Esophagus muscularis mucosa (tissue), 4 donors: ENCODE measurements around the gene TBX5. TPM values are rescaled to one million over a fixed set of nuclear protein-coding genes. Genes with fewer than 3 reads are reported as not detected.
"Not testable (repeated sequence)": the region's sequence is repeated elsewhere in the genome, so short reads cannot be mapped to it uniquely, and the experiment has no call there.

ENCODE experiments used
- DNase-seq: peaks from one replicate; pipeline ENCODE4 v3.0.0-alpha.2; 2017; ENCODE audit errors: extremely low spot score
- H3K27ac ChIP-seq, 4 donors: fragments of 200-600 bp; sonication (generic); replicated peaks in 1 of 4; 1 replicate in 3 of 4; 2 replicates in 1 of 4; pipeline ENCODE4 v1.5.1; 2016 to 2019; ENCODE audit warnings: mild to moderate bottlenecking in 1 of 4
- H3K27me3 ChIP-seq, 4 donors: fragments of 200-600 bp; sonication (generic); one replicate each; pipeline versions ENCODE4 v1.5.1 to v1.6.0; 2016 to 2019
- H3K36me3 ChIP-seq, 4 donors: fragments of 200-600 bp; sonication (generic); one replicate each; pipeline ENCODE4 v1.5.1; 2016 to 2019
- H3K4me1 ChIP-seq, 4 donors: fragments of 200-600 bp; sonication (generic); one replicate each; pipeline ENCODE4 v1.5.1; 2016 to 2019
- H3K4me3 ChIP-seq, 4 donors: fragments of 200-600 bp; sonication (generic); 1 replicate in 2 of 4; 2 replicates in 2 of 4; pipeline ENCODE4 v1.5.1; 2016 to 2019; ENCODE audit warnings: mild to moderate bottlenecking in 4 of 4, moderate library complexity in 1 of 4
- H3K9me3 ChIP-seq, 4 donors: fragments of 200-600 bp; sonication (generic); 1 replicate in 3 of 4; 2 replicates in 1 of 4; pipeline ENCODE4 v1.5.1; 2016 to 2019
- EP300 ChIP-seq: sonication (generic); formaldehyde crosslinking; IDR thresholded peaks from one replicate; pipeline ENCODE4 v1.6.1; 2017; ENCODE audit warnings: antibody characterized with exemption
- POLR2A ChIP-seq: fragments of 450-650 bp; IDR thresholded peaks from one replicate; pipeline ENCODE4 v1.6.1; 2017; ENCODE audit warnings: antibody characterized with exemption, moderate library complexity, mild to moderate bottlenecking, low read depth
- POLR2AphosphoS5 ChIP-seq, 2 donors: sonication (generic); formaldehyde crosslinking; IDR thresholded peaks; one replicate each; pipeline ENCODE4 v1.6.1; 2017; ENCODE audit warnings: antibody characterized with exemption in 2 of 2
- WGBS: methylation state at CpG from one replicate; pipeline ENCODE4 v1.1.5; 2018; 5-methylcytosine and 5-hydroxymethylcytosine counted together
- intact Hi-C: fragments of 100-400 bp; cut with DNase I; formaldehyde crosslinking; loops from one replicate; pipeline ENCODE4 v1.15.1; 2023
- total RNA-seq, 4 donors: library from RNA; depleted of rRNA; stranded (reverse); fragments of >200 nt; gene quantifications; one replicate each; pipeline versions ENCODE4 v1.1.0 to v1.2.1, GENCODE V29; 2016
- TF ChIP-seq, protein P1 (sequence below), 3 experiments: fragments of 200-600 bp in 2 of 3; fragments of 450-650 bp in 1 of 3; sonication (generic) in 2 of 3; IDR thresholded peaks; one replicate each; pipeline ENCODE4 v1.5.1; 2017 to 2019; ENCODE audit warnings: antibody characterized with exemption in 3 of 3, mild to moderate bottlenecking in 2 of 3, moderate library complexity in 1 of 3

TBX5 gene
- total RNA-seq, 4 donors from 2014 or later = 20.4 to 34.5 (median 26.2) TPM

DNA sequence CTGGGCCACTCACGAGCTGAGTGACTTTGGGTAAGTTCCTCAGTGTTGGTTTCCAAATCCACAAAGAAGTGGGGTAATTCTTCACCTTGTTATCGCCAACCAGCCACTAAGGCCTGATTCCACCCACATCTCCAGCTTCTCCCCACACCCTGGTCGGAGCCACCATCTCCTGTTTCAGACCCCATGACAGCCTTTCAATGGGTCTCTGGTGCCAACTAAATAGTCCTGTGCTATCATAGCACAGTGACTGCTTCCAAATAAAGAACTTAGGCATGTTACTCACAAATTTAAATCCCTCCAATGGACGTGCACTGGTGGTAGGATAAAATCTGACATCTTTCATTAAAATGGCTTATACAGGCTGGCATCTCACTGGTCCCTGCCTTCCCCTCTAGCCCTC, 44.0 kb downstream of the TBX5 start:
- intact Hi-C loops = no loop called here
- H3K9me3 ChIP-seq = peaks cover 0 to 3% (median 0%) of the 10 kb centered on the region in 4 donors
- no peak for TF ChIP-seq POLR2AphosphoS5 (IDR thresholded peaks at IDR 0.05)
- TF ChIP-seq, protein P1, sequence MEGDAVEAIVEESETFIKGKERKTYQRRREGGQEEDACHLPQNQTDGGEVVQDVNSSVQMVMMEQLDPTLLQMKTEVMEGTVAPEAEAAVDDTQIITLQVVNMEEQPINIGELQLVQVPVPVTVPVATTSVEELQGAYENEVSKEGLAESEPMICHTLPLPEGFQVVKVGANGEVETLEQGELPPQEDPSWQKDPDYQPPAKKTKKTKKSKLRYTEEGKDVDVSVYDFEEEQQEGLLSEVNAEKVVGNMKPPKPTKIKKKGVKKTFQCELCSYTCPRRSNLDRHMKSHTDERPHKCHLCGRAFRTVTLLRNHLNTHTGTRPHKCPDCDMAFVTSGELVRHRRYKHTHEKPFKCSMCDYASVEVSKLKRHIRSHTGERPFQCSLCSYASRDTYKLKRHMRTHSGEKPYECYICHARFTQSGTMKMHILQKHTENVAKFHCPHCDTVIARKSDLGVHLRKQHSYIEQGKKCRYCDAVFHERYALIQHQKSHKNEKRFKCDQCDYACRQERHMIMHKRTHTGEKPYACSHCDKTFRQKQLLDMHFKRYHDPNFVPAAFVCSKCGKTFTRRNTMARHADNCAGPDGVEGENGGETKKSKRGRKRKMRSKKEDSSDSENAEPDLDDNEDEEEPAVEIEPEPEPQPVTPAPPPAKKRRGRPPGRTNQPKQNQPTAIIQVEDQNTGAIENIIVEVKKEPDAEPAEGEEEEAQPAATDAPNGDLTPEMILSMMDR (IDR thresholded peaks at IDR 0.05) = no peak
- TF ChIP-seq POLR2A = no peak
- no peak for TF ChIP-seq EP300
- DNase-seq = no peak
- WGBS = 63% methylated on average over 4 of the region's 4 CpGs
- H3K27me3 ChIP-seq = no peaks in the 10 kb centered on the region
- H3K36me3 ChIP-seq = peaks cover 10 to 86% (median 46%) of the 10 kb centered on the region in 4 donors
- no peak overlapping the region for H3K4me3 ChIP-seq
- H3K27ac ChIP-seq = no peak overlapping the region
- H3K4me1 ChIP-seq = peaks cover 0 to 7% (median 0%) of the 10 kb centered on the region in 4 donors

DNA sequence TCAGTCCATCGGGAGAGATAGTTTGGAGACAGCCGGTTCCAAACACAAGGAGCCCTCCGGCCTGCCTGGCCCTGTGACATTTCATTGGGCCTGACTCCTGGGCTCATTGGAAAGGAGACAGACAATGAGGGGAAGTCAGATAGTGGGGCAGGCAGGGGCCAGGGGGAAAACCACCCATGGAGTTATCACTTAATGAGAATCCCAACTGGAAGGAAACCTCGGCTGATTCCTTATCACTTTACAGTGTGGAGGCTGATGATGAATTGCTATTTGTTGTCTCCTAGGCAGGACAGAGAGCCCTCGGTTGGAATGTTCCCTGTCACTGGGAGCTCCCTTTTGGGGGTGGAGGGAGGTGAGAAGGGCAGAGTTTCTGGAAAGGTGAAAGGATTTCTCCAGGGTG, 44.4 kb downstream of the TBX5 start:
- Histone ChIP-seq H3K27ac (no peak overlapping the region), H3K36me3 (peaks cover 9 to 82% (median 42%) of the 10 kb centered on the region in 4 donors), H3K27me3 (no peaks in the 10 kb centered on the region), H3K4me1 (peaks cover 0 to 7% (median 0%) of the 10 kb centered on the region in 4 donors), H3K4me3 (no peak overlapping the region), H3K9me3 (peaks cover 0 to 3% (median 0%) of the 10 kb centered on the region in 4 donors)
- intact Hi-C loops = no loop called here
- no peak for DNase-seq
- TF ChIP-seq EP300 (no peak), POLR2A (no peak)
- TF ChIP-seq, protein P1 (IDR thresholded peaks at IDR 0.05) = no peak
- WGBS = 32% methylated on average over 5 of the region's 5 CpGs

DNA sequence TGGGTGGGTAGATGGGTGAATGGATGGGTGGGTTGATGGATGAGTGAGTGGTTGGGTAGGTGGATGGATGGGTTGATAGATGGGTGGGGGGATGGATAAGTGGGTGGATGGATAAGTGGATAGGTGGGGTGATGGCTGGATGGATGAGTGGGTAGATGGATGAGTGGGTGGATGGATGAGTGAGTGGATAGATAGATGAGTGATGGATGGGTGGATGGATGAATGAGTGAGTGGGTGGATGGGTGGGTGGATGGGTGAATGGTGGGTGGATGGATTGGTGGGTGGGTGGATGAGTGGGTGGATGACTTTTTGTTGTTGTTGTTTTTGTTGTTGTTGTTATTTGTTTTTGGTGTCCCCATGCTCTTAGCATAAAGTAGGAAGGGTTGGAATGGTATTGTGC, 45.5 kb downstream of the TBX5 start:
- intact Hi-C loops = no loop called here
- no peak for DNase-seq
- H3K27ac ChIP-seq = no peak overlapping the region
- H3K4me1 ChIP-seq = peaks cover 0 to 12% (median 0%) of the 10 kb centered on the region in 4 donors
- H3K9me3 ChIP-seq = no peaks in the 10 kb centered on the region
- H3K27me3 ChIP-seq = no peaks in the 10 kb centered on the region
- TF ChIP-seq POLR2A (no peak), POLR2AphosphoS5 (IDR thresholded peaks at IDR 0.05) (no peak), EP300 (no peak)
- TF ChIP-seq, protein P1 (IDR thresholded peaks at IDR 0.05) = no peak
- no peak overlapping the region for H3K4me3 ChIP-seq
- peaks cover 3 to 76% (median 39%) of the 10 kb centered on the region in 4 donors for H3K36me3 ChIP-seq

DNA sequence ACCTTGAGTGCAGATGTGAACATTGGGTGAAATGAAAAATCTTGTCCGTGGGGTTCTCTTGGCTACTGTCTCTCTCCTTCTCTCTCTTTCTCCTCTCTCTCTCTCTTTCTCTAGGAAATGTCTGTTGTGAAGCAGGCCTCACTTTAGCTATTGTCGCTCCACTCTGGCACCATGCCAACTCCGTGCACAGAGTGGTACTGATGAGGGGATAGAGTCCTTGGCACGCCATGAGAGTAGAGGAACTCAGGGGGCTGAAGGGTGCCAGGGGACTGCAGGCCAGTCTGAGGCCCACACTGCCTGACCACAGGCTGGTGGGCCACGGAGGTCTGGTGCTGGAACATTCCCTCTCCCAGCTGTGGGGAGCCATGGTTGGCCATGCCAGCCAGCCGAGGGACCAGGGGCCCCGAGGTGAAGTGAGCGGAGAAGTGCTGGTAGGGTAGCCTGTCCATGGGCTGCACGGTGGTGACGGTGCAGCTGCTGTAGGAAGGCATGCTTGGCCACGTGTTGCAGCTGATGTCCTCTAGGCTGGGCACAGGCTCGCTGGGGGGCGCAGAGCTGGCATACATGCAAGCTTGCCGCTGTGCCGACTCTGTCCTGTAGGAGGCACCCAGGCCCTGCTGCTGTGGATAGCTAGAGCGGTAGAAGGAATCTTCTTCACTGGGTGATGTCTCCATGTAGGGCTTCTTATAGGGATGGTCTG, 50.4 kb downstream of the TBX5 start:
- Histone ChIP-seq H3K4me1 (peaks cover 0 to 7% (median 0%) of the 10 kb centered on the region in 4 donors), H3K36me3 (peaks cover 8 to 41% (median 27%) of the 10 kb centered on the region in 4 donors), H3K27ac (no peak overlapping the region), H3K4me3 (no peak overlapping the region), H3K27me3 (no peaks in the 10 kb centered on the region), H3K9me3 (no peaks in the 10 kb centered on the region)
- 65% methylated on average over 6 of the region's 16 CpGs for WGBS
- intact Hi-C loops = loop anchor here (10.0 kb wide), 1 partner anchor 119 kb away; no protein-coding TSS in a partner anchor
- TF ChIP-seq, protein P1 (IDR thresholded peaks at IDR 0.05) = peak; percentile 25 to 55 (median 35)
- peak in 1 of 2 donors; percentile 23 for TF ChIP-seq POLR2AphosphoS5 (IDR thresholded peaks at IDR 0.05)
- TF ChIP-seq POLR2A = no peak
- no peak for TF ChIP-seq EP300
- DNase-seq = no peak

DNA sequence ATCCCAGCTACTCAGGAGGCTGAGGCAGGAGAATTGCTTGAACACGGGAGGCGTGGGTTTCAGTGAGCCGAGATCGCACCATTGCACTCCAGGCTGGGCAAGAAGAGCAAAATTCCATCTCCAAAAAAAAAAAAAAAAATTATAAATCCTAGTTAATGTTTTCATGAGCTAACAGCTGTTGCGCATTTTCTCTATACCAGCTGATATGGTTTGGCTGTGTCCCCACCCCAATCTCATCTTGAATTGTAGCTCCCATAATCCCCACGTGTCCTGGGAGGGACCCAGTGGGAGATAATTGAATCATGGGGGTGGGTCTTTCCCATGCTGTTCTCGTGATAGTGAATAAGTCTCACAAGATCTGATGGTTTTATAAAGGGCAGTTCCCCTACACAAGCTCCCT, 56.7 kb downstream of the TBX5 start:
- intact Hi-C loops, H3K4me1 ChIP-seq, DNase-seq, H3K27me3 ChIP-seq, H3K27ac ChIP-seq, H3K36me3 ChIP-seq, H3K4me3 ChIP-seq, H3K9me3 ChIP-seq: not testable (repeated sequence)
- 66% methylated on average over 7 of the region's 7 CpGs for WGBS
